Suprapubic skin (tissue), 4 donors: ENCODE measurements around the gene OR4C12.
"Not testable (repeated sequence)": the region's sequence is repeated elsewhere in the genome, so short reads cannot be mapped to it uniquely, and the experiment has no call there.

Experiments used
- POLR2A ChIP-seq, 2 donors: fragments of 450-650 bp; IDR thresholded peaks; one replicate each; pipeline ENCODE4 v1.6.1; 2017; ENCODE audit warnings: antibody characterized with exemption in 2 of 2, mild to moderate bottlenecking in 2 of 2, moderate library complexity in 2 of 2
- POLR2AphosphoS5 ChIP-seq, 3 donors: sonication (generic); formaldehyde crosslinking; IDR thresholded peaks; one replicate each; pipeline ENCODE4 v1.6.1; 2017; ENCODE audit warnings: antibody characterized with exemption in 3 of 3
- TF ChIP-seq, protein P1 (sequence below), 2 donors: fragments of 200-600 bp in 1 of 2; fragments of 450-650 bp in 1 of 2; sonication (generic) in 1 of 2; IDR thresholded peaks; one replicate each; pipeline ENCODE4 v1.5.1; 2016 to 2019; ENCODE audit warnings: antibody characterized with exemption in 2 of 2, mild to moderate bottlenecking in 1 of 2, moderate library complexity in 1 of 2

DNA sequence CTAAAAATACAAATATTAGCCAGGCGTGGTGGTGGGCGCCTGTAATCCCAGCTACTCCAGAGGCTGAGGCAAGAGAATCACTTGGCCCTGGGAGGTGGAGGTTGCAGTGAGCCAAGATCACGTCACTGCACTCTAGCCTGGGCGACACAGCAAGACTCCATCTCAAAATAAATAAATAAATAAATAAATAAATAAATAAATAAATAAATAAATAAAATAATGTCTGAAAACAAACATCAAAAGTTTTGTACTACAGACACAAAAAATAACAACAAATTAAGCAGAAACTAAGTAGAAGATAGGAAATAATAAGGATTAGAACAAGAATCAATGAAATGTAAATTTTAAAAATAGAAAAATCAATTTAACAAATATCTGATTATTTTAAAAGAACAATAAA lies 8.9 kb downstream of the OR4C12 start:
- TF ChIP-seq, protein P1, sequence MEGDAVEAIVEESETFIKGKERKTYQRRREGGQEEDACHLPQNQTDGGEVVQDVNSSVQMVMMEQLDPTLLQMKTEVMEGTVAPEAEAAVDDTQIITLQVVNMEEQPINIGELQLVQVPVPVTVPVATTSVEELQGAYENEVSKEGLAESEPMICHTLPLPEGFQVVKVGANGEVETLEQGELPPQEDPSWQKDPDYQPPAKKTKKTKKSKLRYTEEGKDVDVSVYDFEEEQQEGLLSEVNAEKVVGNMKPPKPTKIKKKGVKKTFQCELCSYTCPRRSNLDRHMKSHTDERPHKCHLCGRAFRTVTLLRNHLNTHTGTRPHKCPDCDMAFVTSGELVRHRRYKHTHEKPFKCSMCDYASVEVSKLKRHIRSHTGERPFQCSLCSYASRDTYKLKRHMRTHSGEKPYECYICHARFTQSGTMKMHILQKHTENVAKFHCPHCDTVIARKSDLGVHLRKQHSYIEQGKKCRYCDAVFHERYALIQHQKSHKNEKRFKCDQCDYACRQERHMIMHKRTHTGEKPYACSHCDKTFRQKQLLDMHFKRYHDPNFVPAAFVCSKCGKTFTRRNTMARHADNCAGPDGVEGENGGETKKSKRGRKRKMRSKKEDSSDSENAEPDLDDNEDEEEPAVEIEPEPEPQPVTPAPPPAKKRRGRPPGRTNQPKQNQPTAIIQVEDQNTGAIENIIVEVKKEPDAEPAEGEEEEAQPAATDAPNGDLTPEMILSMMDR (IDR thresholded peaks at IDR 0.05) = not testable (repeated sequence)
- not testable (repeated sequence) for TF ChIP-seq POLR2AphosphoS5, POLR2A (IDR thresholded peaks at IDR 0.05)
